HG03095 (cell line): ENCODE measurements around the gene CAMKMT.
"Not testable (repeated sequence)": the region's sequence is repeated elsewhere in the genome, so short reads cannot be mapped to it uniquely, and the experiment has no call there.

ENCODE experiments used
- ATAC-seq: cut with Tn5 transposase; IDR thresholded peaks from one replicate; pipeline ENCODE4 v1.9.1; 2021; ENCODE audit warnings: moderate library complexity; ENCODE audit not compliant: unreplicated experiment

CAMKMT gene

DNA sequence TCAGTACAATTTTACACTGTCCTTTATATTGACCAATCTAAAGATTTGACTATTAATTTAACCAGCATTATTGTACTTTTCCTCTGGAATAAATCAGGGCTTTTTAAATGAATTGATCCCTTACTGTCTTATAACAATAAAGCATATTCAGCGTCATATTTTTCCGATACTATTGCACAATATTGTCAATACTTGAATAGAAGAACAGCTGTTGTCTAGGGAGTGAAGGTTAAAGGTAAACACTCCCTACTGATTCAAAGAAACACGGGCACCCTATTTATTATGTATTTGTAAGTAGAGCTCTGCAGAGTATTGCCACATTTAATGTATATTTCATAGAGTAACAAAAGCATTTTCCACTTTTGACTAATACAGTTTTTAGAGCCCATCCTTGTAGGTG, 134.4 kb downstream of the CAMKMT start:
- no peak for ATAC-seq

DNA sequence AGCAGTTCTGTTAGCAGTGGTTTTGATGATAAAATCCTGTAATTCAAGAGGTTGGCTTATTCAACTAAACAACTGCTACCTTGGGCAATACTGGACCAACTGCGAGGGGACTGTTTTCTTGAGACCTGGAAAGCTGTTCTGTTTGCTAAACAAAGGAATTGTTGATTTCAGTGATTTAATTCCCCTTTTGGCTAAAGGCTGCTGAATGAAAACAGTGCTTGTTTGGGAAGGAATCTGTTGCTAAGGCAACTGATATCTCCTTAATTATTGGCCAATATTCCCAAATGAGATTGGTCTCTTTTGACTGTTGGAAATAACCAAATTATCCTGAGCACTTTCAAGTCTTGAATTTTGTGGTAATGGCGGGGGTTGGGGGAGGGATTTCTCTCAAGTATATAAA, 136.8 kb downstream of the CAMKMT start:
- ATAC-seq, result no peak

GRCh38 chr2:44505664-44506063, 143.9 kb downstream of the CAMKMT start:
- ATAC-seq, result not testable (repeated sequence)

DNA sequence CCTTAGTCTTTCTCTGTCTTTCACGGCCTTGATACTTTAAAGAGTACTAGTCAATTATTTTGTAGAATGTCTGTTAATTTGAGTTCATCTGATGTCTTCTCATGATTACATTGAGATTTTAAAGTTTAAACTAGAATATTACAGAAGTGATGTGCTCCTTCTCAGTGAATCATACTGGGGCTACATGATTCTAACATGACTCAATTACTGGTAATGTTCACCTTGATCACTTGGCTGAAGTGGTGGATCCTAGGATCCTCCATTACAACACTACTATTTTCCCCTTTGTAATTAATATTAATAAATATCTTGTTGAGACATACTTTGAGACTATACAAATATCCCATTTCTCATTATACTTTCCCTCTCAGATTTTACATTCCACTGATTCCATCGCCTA, 148.5 kb downstream of the CAMKMT start:
- no peak for ATAC-seq

DNA sequence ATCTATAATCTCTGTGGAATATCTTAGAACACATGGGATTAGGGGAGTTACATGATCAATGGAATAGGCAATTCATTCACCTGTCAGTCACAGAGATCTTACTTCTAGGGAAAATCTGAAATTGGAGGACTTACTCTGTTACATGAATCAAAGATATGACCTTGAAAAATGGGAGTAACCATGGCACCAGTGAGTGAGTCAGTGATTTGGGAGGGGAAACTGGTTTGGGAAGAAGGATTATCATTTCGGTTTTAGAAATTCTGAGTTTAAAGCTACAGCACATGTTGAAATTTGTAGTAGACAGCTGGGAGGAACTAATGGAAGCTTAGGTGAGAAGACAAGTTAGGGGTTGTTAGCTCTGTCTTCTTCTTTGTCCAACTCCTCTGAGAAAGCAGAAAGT, 153.7 kb downstream of the CAMKMT start:
- ATAC-seq, result no peak

GRCh38 chr2:44519026-44519425, 157.3 kb downstream of the CAMKMT start:
- no peak for ATAC-seq

- no peak for ATAC-seq
Observed at GRCh38 chr2:44522846-44523245, 161.1 kb downstream of the CAMKMT start.

GRCh38 chr2:44524347-44524926, 162.7 kb downstream of the CAMKMT start:
- no peak for ATAC-seq

DNA sequence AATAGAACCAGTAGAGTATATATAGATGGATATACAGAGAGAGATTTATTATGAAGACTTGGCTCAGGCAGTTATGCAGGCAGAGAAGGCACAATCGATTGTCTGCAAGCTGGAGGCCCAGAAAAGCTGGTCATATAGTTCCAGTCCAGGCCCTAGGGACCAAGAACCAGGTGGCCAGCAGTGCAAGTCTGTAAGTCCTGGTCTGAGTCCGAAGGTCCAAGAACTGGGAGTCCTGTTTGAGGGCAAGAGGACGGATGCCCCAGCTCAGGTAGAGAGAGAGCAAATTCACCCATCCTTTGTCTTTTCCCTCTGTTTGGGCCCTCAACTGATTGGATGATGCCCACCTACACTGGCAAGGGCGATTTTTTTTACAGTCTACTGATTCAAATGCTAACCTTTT, 164.6 kb downstream of the CAMKMT start:
- no peak for ATAC-seq

DNA sequence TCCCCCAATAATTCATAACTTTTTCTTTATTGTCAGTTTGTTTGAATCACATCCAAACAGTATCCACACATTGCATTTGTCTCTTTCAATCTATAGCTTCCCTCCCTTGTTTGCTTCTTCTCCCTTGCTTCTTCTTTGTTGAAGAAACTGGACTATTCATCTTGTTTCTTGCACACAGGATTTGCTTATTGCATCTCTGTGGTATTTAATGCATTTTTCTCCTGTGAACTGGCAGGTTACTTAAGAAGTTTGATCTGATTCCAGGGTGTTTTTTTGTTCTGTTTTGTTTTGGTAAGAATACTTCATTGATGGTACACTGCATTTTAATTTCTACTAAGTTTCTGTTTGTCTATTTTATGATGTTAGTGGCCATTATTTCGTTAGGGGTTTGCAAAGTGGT, 166.8 kb downstream of the CAMKMT start:
- no peak for ATAC-seq

GRCh38 chr2:44529448-44529847, 167.7 kb downstream of the CAMKMT start:
- ATAC-seq, result no peak

DNA sequence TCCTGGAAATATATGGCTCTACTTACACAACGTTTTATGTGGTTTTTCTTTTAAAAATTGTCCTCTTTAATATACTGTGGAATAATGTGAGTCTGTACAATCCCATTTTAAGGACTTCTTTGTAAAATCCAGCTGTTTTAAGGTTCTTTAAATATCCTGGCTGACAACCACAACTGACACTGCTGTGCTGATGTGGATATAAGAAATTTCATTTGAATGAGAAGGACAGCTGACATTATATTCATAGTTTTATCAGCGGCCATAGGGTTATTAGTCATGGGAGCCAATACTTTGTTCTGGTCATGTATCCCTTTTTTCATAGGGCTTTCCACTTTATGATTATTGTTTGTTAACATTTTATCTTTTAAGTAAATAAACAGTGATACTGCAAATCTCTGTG, 169.5 kb downstream of the CAMKMT start:
- no peak for ATAC-seq

- no peak for ATAC-seq
Observed at GRCh38 chr2:44532031-44532430, 170.3 kb downstream of the CAMKMT start.

- ATAC-seq, result no peak
Observed at GRCh38 chr2:44533508-44533907, 171.8 kb downstream of the CAMKMT start.

DNA sequence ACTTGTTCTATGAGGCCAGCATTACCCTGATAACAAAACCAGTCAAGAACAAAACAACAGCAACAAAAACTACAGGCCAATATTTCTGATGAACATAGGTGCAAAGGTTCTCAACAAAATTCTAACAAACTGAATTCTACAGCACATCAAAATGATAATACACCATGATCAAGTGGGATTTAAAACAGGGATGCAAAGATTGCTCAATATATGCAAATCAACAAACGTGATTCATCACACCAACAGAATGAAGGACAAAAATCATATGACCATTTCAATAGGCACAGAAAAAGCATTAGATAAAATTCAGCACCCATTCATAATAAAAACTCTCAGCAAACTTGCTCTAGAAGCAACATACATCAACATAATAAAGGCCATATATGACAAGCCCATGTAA, 173.6 kb downstream of the CAMKMT start:
- no peak for ATAC-seq

- ATAC-seq, result no peak
Observed at GRCh38 chr2:44537264-44537663, 175.5 kb downstream of the CAMKMT start.

DNA sequence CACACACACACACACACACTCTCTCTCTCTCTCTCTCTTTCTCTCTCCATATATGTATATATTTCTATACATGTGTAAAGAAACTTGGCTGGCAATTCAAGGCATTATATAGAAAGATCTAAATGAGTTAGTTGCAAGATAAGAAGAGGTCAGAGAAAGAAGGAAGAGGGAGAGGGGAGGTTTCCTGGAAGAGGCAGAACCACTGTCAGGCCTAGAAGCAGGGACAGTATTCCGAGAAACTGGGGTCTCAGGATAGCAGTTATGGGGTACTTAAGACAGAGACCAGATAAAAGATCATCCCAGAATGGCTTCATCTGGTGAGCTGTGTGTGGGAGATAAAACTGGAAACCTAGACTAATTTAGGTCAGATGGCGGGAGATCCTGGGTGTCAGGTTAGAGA, 180.8 kb downstream of the CAMKMT start:
- no peak for ATAC-seq

- ATAC-seq, result no peak
Observed at GRCh38 chr2:44543773-44544725, 182.3 kb downstream of the CAMKMT start.

GRCh38 chr2:44545005-44545404, 183.3 kb downstream of the CAMKMT start:
- ATAC-seq, result no peak

DNA sequence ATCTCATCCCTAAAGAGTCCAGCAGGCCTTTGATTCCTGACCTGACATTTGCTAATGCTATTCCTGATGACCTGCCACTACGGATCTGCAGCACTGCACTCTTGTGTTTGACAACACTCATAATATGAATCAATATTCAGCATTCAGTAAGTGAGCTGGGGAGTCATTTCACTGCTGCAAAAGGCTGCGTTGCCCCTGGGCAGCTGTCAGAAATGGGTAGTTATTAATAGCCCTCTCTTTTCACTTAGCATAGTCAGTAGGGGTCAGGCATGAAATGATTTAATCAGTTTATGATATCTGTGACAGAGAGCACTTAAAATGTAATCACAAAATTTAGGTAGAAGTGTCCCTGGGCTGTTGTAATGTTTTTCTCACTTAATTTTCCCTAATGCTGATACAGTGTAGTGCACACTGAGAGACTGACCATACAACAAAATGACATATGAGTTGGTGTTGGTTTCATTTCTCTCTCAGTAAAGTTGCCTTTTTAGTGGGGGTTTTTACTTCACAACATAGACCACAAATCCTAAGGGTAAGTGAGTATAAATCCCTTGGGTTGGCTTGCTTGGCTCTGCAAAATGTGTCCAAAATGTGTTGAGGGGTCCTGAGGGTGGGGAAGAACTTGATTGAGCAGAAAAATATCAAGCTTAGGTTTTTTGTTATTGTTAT, 184.8 kb downstream of the CAMKMT start:
- no peak for ATAC-seq

DNA sequence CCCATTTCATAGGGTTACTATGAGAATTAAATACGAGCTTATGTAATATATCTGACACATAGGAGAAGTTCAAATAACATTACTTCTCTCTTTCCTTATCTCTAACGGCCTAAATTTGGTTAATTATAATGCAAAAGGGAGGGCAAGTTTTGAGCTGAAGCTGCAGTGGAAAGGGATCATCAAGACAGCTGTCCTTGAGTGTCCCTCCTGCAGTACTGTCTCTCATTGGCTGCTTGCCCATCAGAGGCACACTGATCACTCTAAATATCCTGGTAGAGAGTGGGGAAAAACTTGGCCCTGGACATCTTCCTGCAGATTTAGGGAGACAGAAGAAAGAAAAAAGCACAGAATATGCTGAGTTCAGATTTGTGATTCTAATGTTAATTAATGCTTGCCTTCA, 186.0 kb downstream of the CAMKMT start:
- no peak for ATAC-seq
